CD4-positive, alpha-beta T cell (primary cell): ENCODE data around the gene IL18R1. TPM values are rescaled to one million over a fixed set of nuclear protein-coding genes. Genes with fewer than 3 reads are reported as not detected.

Experiments
- ATAC-seq: fragments of 200-7000 bp; cut with Tn5 transposase; one replicate; pipeline ENCODE4 v1.10.0; 2022; ENCODE audit warnings: mild to moderate bottlenecking; ENCODE audit not compliant: poor library complexity
- CTCF ChIA-PET: fragments of 350-600 bp; sonication (Branson Sonifier 250); formaldehyde crosslinking; loops from one replicate; lab custom pipeline; 2021; ENCODE audit warnings: antibody characterized with exemption, inconsistent platforms; lab: Charles Lee
- POLR2A ChIA-PET: fragments of 350-600 bp; sonication (Branson Sonifier 250); formaldehyde crosslinking; loops from one replicate; lab custom pipeline; 2021; ENCODE audit warnings: antibody characterized with exemption, inconsistent platforms; lab: Charles Lee
- DNase-seq, 14 experiments: peaks; one replicate each; pipeline ENCODE4 v3.0.0-alpha.2; 2013 to 2020; ENCODE audit warnings: mixed read lengths in 2 of 14
- H3K27ac ChIP-seq, 2 donors: one replicate each; pipeline versions ENCODE4 v1.5.1 to v1.7.0; 2013; ENCODE audit warnings: low read length in 2 of 2, low read depth in 1 of 2, mild to moderate bottlenecking in 1 of 2
- H3K27me3 ChIP-seq, 2 experiments: 1 replicate in 1 of 2; 2 replicates in 1 of 2; pipeline versions ENCODE4 v1.6.1 to v1.7.0; 2013; ENCODE audit warnings: low read length in 2 of 2, control low read depth in 1 of 2, mild to moderate bottlenecking in 1 of 2, moderate library complexity in 1 of 2; ENCODE audit not compliant: insufficient read depth in 2 of 2, control insufficient read depth in 1 of 2
- H3K36me3 ChIP-seq: one replicate; pipeline ENCODE4 v1.6.1; 2013; ENCODE audit warnings: low read length, control low read depth; ENCODE audit not compliant: insufficient read depth
- H3K4me1 ChIP-seq: one replicate; pipeline ENCODE4 v1.6.1; 2013; ENCODE audit warnings: low read length, control low read depth; ENCODE audit not compliant: insufficient read depth
- H3K4me3 ChIP-seq: one replicate; pipeline ENCODE4 v1.5.1; 2013; ENCODE audit warnings: mild to moderate bottlenecking, low read length, moderate library complexity
- H3K9me3 ChIP-seq, 2 experiments: 1 replicate in 1 of 2; 2 replicates in 1 of 2; pipeline versions ENCODE4 v1.6.1 to v1.7.0; 2013; ENCODE audit warnings: low read length in 2 of 2, mild to moderate bottlenecking in 2 of 2, control low read depth in 1 of 2, moderate library complexity in 1 of 2; ENCODE audit not compliant: control insufficient read depth in 1 of 2, insufficient read depth in 1 of 2
- H3K27ac Mint-ChIP-seq: one replicate; pipeline ENCODE4 v1.8.0; 2020; ENCODE audit warnings: mixed read lengths
- H3K27me3 Mint-ChIP-seq: one replicate; pipeline ENCODE4 v1.8.0; 2021; ENCODE audit warnings: mixed read lengths
- H3K36me3 Mint-ChIP-seq: one replicate; pipeline ENCODE4 v1.8.0; 2021; ENCODE audit warnings: low read depth, mixed read lengths
- H3K4me1 Mint-ChIP-seq: one replicate; pipeline ENCODE4 v1.8.0; 2021; ENCODE audit warnings: low read depth, mixed read lengths
- H3K4me3 Mint-ChIP-seq: one replicate; pipeline ENCODE4 v1.8.0; 2020; ENCODE audit warnings: mild to moderate bottlenecking, mixed read lengths
- H3K9me3 Mint-ChIP-seq: one replicate; pipeline ENCODE4 v1.8.0; 2020; ENCODE audit warnings: mixed read lengths
- intact Hi-C, 2 experiments: fragments of 100-400 bp; cut with DNase I in 1 of 2; cut with micrococcal nuclease in 1 of 2; formaldehyde crosslinking; loops; one replicate each; pipeline versions ENCODE4 v1.15.1 to v1.9.0; 2023 to 2025; cut with DNase I, micrococcal nuclease
- total RNA-seq, 174 experiments: library from RNA in 2 of 174; stranded (reverse) in 2 of 174; gene quantifications; one replicate each; pipeline ENCODE4 v1.2.3 and lab custom pipeline; 2021 to 2026
- TF ChIP-seq, protein P1 (sequence below): fragments of 200-600 bp; IDR thresholded peaks from one replicate; pipeline ENCODE4 v1.8.0; 2022; ENCODE audit warnings: antibody characterized with exemption, mild to moderate bottlenecking

The IL18R1 gene
- total RNA-seq, 2 experiments from 2014 or later, result 7.6 to 9.1 TPM

DNA sequence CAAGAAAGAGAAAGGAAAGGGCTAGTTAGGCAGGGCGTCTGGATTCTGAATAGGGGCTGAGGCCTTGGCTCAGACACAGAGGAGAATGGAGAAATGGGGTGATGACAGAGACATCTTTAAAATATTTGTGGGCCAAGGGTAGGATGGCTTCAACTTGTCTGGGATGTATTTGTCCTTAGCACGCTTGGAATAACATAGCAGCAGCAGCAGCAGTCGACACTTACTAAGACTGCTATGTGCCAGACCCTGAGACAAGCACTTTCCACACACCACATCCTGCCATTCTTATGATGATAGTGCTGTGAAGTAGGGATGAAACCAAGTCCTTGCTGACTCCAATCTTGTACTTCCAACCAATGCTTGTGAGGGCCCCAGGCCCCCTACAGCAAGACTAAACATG is 41.6 kb upstream of the IL18R1 start:
- H3K36me3 Mint-ChIP-seq, result no peaks in the 10 kb centered on the region

DNA sequence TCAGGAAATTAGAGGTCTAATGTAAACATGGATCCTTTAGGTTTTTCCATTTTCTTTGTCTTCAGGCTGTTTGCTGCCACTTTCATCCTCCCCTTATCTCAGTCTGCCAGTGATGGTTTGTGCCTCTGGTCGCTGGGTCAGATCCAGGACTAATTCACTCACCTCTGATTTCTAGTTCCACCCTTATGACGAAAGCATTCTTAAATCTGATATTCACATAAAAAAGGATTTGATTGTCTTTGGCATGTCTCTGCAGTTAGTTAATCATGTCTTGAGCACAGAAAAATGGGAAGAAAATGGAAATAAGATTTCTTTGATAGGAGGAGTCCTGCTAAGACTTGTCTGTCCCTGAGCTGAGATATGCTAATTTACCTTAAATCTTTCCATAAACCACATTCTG is 39.7 kb upstream of the IL18R1 start:
- Mint-ChIP-seq H3K4me1 (no peaks in the 10 kb centered on the region), H3K4me3 (no peak overlapping the region), H3K27me3 (no peaks in the 10 kb centered on the region), H3K27ac (no peak overlapping the region), H3K9me3 (no peaks in the 10 kb centered on the region), H3K36me3 (no peaks in the 10 kb centered on the region)
- Histone ChIP-seq H3K9me3 (no peaks in the 10 kb centered on the region), H3K27me3 (no peaks in the 10 kb centered on the region), H3K36me3 (no peaks in the 10 kb centered on the region), H3K27ac (no peak overlapping the region), H3K4me1 (no peaks in the 10 kb centered on the region), H3K4me3 (no peak overlapping the region)
- no peak for ATAC-seq
- intact Hi-C loops, result no loop called here
- POLR2A ChIA-PET, result no interaction called here
- TF ChIP-seq, protein P1, sequence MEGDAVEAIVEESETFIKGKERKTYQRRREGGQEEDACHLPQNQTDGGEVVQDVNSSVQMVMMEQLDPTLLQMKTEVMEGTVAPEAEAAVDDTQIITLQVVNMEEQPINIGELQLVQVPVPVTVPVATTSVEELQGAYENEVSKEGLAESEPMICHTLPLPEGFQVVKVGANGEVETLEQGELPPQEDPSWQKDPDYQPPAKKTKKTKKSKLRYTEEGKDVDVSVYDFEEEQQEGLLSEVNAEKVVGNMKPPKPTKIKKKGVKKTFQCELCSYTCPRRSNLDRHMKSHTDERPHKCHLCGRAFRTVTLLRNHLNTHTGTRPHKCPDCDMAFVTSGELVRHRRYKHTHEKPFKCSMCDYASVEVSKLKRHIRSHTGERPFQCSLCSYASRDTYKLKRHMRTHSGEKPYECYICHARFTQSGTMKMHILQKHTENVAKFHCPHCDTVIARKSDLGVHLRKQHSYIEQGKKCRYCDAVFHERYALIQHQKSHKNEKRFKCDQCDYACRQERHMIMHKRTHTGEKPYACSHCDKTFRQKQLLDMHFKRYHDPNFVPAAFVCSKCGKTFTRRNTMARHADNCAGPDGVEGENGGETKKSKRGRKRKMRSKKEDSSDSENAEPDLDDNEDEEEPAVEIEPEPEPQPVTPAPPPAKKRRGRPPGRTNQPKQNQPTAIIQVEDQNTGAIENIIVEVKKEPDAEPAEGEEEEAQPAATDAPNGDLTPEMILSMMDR, result no peak
- CTCF ChIA-PET, result no interaction called here
- no peak for DNase-seq

More for the DNA sequence above, 41.6 kb upstream of the IL18R1 start:
- Histone ChIP-seq H3K36me3 (no peaks in the 10 kb centered on the region), H3K4me3 (no peak overlapping the region), H3K9me3 (no peaks in the 10 kb centered on the region), H3K27ac (no peak overlapping the region), H3K4me1 (no peaks in the 10 kb centered on the region), H3K27me3 (no peaks in the 10 kb centered on the region)
- no peaks in the 10 kb centered on the region for H3K9me3 Mint-ChIP-seq
- H3K27ac Mint-ChIP-seq, result no peak overlapping the region
- H3K4me1 Mint-ChIP-seq, result no peaks in the 10 kb centered on the region
- intact Hi-C loops, result no loop called here
- no peak overlapping the region for H3K4me3 Mint-ChIP-seq
- ChIA-PET CTCF (no interaction called here), POLR2A (no interaction called here)
- ATAC-seq (no peak), DNase-seq (no peak)
- TF ChIP-seq, protein P1, result no peak
- H3K27me3 Mint-ChIP-seq, result no peaks in the 10 kb centered on the region

DNA sequence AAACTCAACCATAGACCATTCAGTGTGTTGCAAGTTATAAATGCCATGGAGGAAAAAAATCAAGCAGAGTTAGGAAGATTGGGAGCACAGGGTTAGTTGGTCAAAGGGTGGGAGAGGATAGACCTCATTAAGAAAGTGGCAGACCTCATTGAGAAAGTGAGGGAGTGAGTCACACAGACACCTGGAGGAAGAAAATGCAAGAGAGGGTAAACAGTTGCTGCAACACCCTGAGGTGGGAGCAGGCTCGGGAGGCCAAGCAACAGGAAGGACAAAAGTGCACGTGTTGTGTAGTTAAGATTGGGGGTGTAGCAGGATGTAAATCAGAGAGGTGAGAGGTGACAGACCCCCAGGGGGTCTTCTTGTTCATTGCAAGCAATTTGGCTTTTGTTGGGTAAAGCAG is 37.9 kb upstream of the IL18R1 start:
- Mint-ChIP-seq H3K9me3 (no peaks in the 10 kb centered on the region), H3K4me1 (no peaks in the 10 kb centered on the region), H3K27me3 (no peaks in the 10 kb centered on the region), H3K27ac (no peak overlapping the region), H3K4me3 (no peak overlapping the region), H3K36me3 (no peaks in the 10 kb centered on the region)
- H3K27me3 ChIP-seq, result no peaks in the 10 kb centered on the region
- intact Hi-C loops, result no loop called here
- ChIA-PET POLR2A (no interaction called here), CTCF (no interaction called here)
- H3K4me1 ChIP-seq, result no peaks in the 10 kb centered on the region
- DNase-seq (no peak), ATAC-seq (no peak)
- TF ChIP-seq, protein P1, result no peak
- H3K9me3 ChIP-seq, result no peaks in the 10 kb centered on the region
- H3K36me3 ChIP-seq, result no peaks in the 10 kb centered on the region
- H3K4me3 ChIP-seq, result no peak overlapping the region
- H3K27ac ChIP-seq, result no peak overlapping the region
